ENCODE results near the gene FGF6. TPM values are rescaled to one million over a fixed set of nuclear protein-coding genes. Genes with fewer than 3 reads are reported as not detected.

Gene FGF6
- total RNA-seq, 1 donor: not detected

- no peaks in the 10 kb centered on the region for H3K9me3 ChIP-seq (ENCODE audit: low read depth, low read length)
- H3K79me2 ChIP-seq (ENCODE audit: insufficient read depth, low read length): no peaks in the 10 kb centered on the region
- H3K27ac ChIP-seq (ENCODE audit: low read depth, low read length): no peak overlapping the region
- H2AFZ ChIP-seq (ENCODE audit: low read length): no peak overlapping the region
- H3K36me3 ChIP-seq (ENCODE audit: insufficient read depth, low read length): no peaks in the 10 kb centered on the region
- H3K4me1 ChIP-seq (ENCODE audit: insufficient read depth, low read length): no peaks in the 10 kb centered on the region
- H3K27me3 ChIP-seq (ENCODE audit: insufficient read depth, low read length): no peaks in the 10 kb centered on the region
- H3K4me2 ChIP-seq (ENCODE audit: insufficient read depth, low read length): no peak overlapping the region
- no peaks in the 10 kb centered on the region for H4K20me1 ChIP-seq (ENCODE audit: insufficient read depth, low read length)
- DNase-seq (ENCODE audit: insufficient read length, low spot score, missing footprints): no peak
- TF ChIP-seq CTCF (IDR thresholded peaks at IDR 0.05; ENCODE audit: extremely low read depth, low read depth, low read length): no peak
- no peak overlapping the region for H3K4me3 ChIP-seq (ENCODE audit: insufficient read depth, low read length)
Measured at GRCh38 chr12:4395818-4396217, 49.8 kb downstream of the FGF6 start.

GRCh38 chr12:4393211-4393610 is 52.4 kb downstream of the FGF6 start:
- H3K9me3 ChIP-seq (ENCODE audit: low read depth, low read length): no peaks in the 10 kb centered on the region
- H3K36me3 ChIP-seq (ENCODE audit: insufficient read depth, low read length): no peaks in the 10 kb centered on the region
- no peak overlapping the region for H2AFZ ChIP-seq (ENCODE audit: low read length)
- no peak for DNase-seq (ENCODE audit: insufficient read length, low spot score, missing footprints)
- no peak for TF ChIP-seq CTCF (IDR thresholded peaks at IDR 0.05; ENCODE audit: extremely low read depth, low read depth, low read length)
- no peak overlapping the region for H3K4me2 ChIP-seq (ENCODE audit: insufficient read depth, low read length)
- H4K20me1 ChIP-seq (ENCODE audit: insufficient read depth, low read length): no peaks in the 10 kb centered on the region
- H3K27me3 ChIP-seq (ENCODE audit: insufficient read depth, low read length): no peaks in the 10 kb centered on the region
- H3K4me3 ChIP-seq (ENCODE audit: insufficient read depth, low read length): no peak overlapping the region
- H3K27ac ChIP-seq (ENCODE audit: low read depth, low read length): no peak overlapping the region
- H3K4me1 ChIP-seq (ENCODE audit: insufficient read depth, low read length): no peaks in the 10 kb centered on the region
- H3K79me2 ChIP-seq (ENCODE audit: insufficient read depth, low read length): no peaks in the 10 kb centered on the region

GRCh38 chr12:4392223-4392742 is 53.3 kb downstream of the FGF6 start:
- no peaks in the 10 kb centered on the region for H3K4me1 ChIP-seq (ENCODE audit: insufficient read depth, low read length)
- H2AFZ ChIP-seq (ENCODE audit: low read length): no peak overlapping the region
- no peak overlapping the region for H3K4me3 ChIP-seq (ENCODE audit: insufficient read depth, low read length)
- no peaks in the 10 kb centered on the region for H3K36me3 ChIP-seq (ENCODE audit: insufficient read depth, low read length)
- H3K27ac ChIP-seq (ENCODE audit: low read depth, low read length): no peak overlapping the region
- H3K4me2 ChIP-seq (ENCODE audit: insufficient read depth, low read length): no peak overlapping the region
- no peaks in the 10 kb centered on the region for H3K79me2 ChIP-seq (ENCODE audit: insufficient read depth, low read length)
- no peak for TF ChIP-seq CTCF (IDR thresholded peaks at IDR 0.05; ENCODE audit: extremely low read depth, low read depth, low read length)
- H3K9me3 ChIP-seq (ENCODE audit: low read depth, low read length): no peaks in the 10 kb centered on the region
- H4K20me1 ChIP-seq (ENCODE audit: insufficient read depth, low read length): no peaks in the 10 kb centered on the region
- no peaks in the 10 kb centered on the region for H3K27me3 ChIP-seq (ENCODE audit: insufficient read depth, low read length)
- no peak for DNase-seq (ENCODE audit: insufficient read length, low spot score, missing footprints)

- TF ChIP-seq CTCF (IDR thresholded peaks at IDR 0.05; ENCODE audit: extremely low read depth, low read depth, low read length): no peak
- H3K27ac ChIP-seq (ENCODE audit: low read depth, low read length): no peak overlapping the region
- no peaks in the 10 kb centered on the region for H3K79me2 ChIP-seq (ENCODE audit: insufficient read depth, low read length)
- H4K20me1 ChIP-seq (ENCODE audit: insufficient read depth, low read length): no peaks in the 10 kb centered on the region
- no peak overlapping the region for H3K4me2 ChIP-seq (ENCODE audit: insufficient read depth, low read length)
- no peaks in the 10 kb centered on the region for H3K9me3 ChIP-seq (ENCODE audit: low read depth, low read length)
- no peak overlapping the region for H2AFZ ChIP-seq (ENCODE audit: low read length)
- no peaks in the 10 kb centered on the region for H3K4me1 ChIP-seq (ENCODE audit: insufficient read depth, low read length)
- DNase-seq (ENCODE audit: insufficient read length, low spot score, missing footprints): no peak
- H3K4me3 ChIP-seq (ENCODE audit: insufficient read depth, low read length): no peak overlapping the region
- H3K36me3 ChIP-seq (ENCODE audit: insufficient read depth, low read length): no peaks in the 10 kb centered on the region
- H3K27me3 ChIP-seq (ENCODE audit: insufficient read depth, low read length): no peaks in the 10 kb centered on the region
Measured at GRCh38 chr12:4388662-4389061, 57.0 kb downstream of the FGF6 start.

Data from osteoblast (primary cell).